ENCODE data around the gene IRAK2. TPM values are rescaled to one million over a fixed set of nuclear protein-coding genes. Genes with fewer than 3 reads are reported as not detected.

The IRAK2 gene
- total RNA-seq, 4 donors from 2014 or later = 3.6 to 13.6 (median 7.4) TPM

DNA sequence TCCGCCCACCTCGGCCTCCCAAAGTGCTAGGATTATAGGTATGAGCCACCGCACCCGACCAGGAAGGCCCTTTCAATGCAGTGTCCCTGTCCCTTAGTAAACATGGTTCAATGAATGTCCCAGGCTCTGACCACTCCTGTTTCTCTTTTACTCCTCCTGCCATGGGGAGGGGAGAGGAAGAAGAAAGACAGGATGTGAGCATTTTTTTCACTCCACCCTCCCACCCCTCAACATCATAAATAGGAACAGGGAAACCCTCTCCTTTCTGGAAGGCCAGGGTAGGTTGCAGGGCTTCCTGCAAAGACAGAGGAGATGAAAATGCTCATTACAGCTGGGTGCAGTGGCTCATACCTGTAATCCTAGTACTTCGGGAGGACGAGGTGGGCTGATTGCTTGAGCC is 76.1 kb downstream of the IRAK2 start:
- Histone ChIP-seq H3K4me3 (no peak overlapping the region), H3K9me3 (peaks cover 6% of the 10 kb centered on the region), H3K27me3 (no peaks in the 10 kb centered on the region), H3K36me3 (peaks cover 7% of the 10 kb centered on the region), H3K27ac (no peak overlapping the region), H3K4me1 (no peaks in the 10 kb centered on the region)
- TF ChIP-seq EP300 (IDR thresholded peaks at IDR 0.05) = no peak
- TF ChIP-seq POLR2AphosphoS5 (IDR thresholded peaks at IDR 0.05) = no peak
- TF ChIP-seq POLR2A (IDR thresholded peaks at IDR 0.05) = no peak
- TF ChIP-seq, protein P1, sequence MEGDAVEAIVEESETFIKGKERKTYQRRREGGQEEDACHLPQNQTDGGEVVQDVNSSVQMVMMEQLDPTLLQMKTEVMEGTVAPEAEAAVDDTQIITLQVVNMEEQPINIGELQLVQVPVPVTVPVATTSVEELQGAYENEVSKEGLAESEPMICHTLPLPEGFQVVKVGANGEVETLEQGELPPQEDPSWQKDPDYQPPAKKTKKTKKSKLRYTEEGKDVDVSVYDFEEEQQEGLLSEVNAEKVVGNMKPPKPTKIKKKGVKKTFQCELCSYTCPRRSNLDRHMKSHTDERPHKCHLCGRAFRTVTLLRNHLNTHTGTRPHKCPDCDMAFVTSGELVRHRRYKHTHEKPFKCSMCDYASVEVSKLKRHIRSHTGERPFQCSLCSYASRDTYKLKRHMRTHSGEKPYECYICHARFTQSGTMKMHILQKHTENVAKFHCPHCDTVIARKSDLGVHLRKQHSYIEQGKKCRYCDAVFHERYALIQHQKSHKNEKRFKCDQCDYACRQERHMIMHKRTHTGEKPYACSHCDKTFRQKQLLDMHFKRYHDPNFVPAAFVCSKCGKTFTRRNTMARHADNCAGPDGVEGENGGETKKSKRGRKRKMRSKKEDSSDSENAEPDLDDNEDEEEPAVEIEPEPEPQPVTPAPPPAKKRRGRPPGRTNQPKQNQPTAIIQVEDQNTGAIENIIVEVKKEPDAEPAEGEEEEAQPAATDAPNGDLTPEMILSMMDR (IDR thresholded peaks at IDR 0.05) = no peak
- DNase-seq (ENCODE audit: low spot score in 2 of 2) = no peak
- WGBS = 89% methylated on average over 6 of the region's 6 CpGs

DNA sequence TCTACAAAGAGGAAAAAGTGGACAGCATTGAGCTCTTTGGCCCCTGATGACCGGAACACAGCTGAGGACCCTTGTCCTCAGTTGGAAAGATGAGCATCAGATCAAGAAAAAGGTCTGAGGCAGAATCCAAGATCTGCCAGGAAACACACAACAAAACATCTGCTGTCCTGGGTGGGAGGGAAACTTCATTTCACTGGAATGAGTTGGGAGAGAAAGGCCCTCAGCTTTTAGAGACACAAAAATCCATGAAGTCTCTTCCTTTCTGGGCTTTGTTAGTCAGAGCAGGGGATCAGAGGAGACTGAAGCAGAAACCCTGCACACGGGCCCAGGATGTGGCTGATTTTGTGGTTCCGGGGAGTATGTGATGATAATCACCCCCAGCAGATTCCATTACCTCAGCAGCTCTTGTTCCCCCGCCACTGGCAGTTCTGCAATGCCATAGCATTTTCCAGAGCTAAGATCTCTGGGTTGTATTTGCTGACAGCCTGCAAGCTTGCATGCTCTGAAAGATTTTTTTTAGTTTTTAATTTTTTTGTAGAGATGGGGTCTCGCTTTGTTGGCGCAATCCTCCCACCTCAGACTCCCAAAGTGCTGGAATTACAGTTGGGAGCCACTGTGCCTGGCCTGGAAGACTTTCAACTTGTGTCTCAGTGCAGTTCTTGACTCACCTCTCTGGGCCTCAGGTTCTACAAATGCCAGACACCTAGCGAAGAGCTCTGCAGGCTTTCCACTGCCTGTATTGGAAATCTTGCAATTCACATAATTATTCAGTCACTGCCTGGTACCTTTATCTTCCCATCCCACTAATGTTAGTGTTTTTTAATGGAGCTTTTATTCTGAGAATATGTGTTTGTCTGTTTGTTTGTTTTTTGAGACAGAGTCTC is 77.7 kb downstream of the IRAK2 start:
- Histone ChIP-seq H3K27me3 (no peaks in the 10 kb centered on the region), H3K4me3 (no peak overlapping the region), H3K27ac (no peak overlapping the region), H3K4me1 (peaks cover under 1% of the 10 kb centered on the region), H3K9me3 (peaks cover 6% of the 10 kb centered on the region), H3K36me3 (peaks cover 4% of the 10 kb centered on the region)
- DNase-seq (ENCODE audit: low spot score in 2 of 2) = no peak
- TF ChIP-seq EP300 (IDR thresholded peaks at IDR 0.05) = no peak
- TF ChIP-seq, protein P1 (IDR thresholded peaks at IDR 0.05) = no peak
- TF ChIP-seq POLR2AphosphoS5 (IDR thresholded peaks at IDR 0.05) = no peak
- TF ChIP-seq POLR2A (IDR thresholded peaks at IDR 0.05) = no peak
- WGBS = 65% methylated on average over 7 of the region's 7 CpGs

DNA sequence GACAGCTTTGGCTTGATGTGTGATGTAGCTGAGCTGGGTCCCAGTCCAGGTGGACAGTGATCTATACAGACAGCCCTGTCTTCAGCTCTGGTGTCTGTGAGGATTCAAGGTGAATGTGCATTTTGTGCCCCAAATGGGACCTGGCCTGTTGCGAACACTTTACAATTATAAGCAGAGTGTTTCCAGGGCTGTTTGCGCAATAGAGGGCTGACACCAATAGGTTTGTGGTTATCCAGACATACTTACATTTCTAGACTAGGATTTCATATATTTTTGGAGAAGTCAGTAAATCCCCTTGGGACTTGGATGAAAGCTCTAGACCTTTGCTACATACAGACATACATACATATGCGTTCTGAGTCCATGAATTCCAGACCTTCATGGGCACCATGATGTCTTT is 79.3 kb downstream of the IRAK2 start:
- peaks cover 9% of the 10 kb centered on the region for H3K4me1 ChIP-seq
- no peak for DNase-seq (ENCODE audit: low spot score in 2 of 2)
- no peak overlapping the region for H3K27ac ChIP-seq
- peaks cover 4% of the 10 kb centered on the region for H3K36me3 ChIP-seq
- no peak overlapping the region for H3K4me3 ChIP-seq
- 65% methylated on average over 3 of the region's 3 CpGs for WGBS
- H3K9me3 ChIP-seq = peaks cover 6% of the 10 kb centered on the region
- TF ChIP-seq EP300 (IDR thresholded peaks at IDR 0.05) = no peak
- no peak for TF ChIP-seq POLR2AphosphoS5 (IDR thresholded peaks at IDR 0.05)
- TF ChIP-seq, protein P1 (IDR thresholded peaks at IDR 0.05) = no peak
- no peak for TF ChIP-seq POLR2A (IDR thresholded peaks at IDR 0.05)
- no peaks in the 10 kb centered on the region for H3K27me3 ChIP-seq

GRCh38 chr3:10245081-10245712 is 80.5 kb downstream of the IRAK2 start:
- Histone ChIP-seq H3K36me3 (peaks cover 4% of the 10 kb centered on the region), H3K4me1 (peaks cover 21% of the 10 kb centered on the region), H3K4me3 (no peak overlapping the region), H3K27me3 (no peaks in the 10 kb centered on the region), H3K27ac (no peak overlapping the region), H3K9me3 (peaks cover 6% of the 10 kb centered on the region)
- WGBS = 90% methylated on average over 6 of the region's 6 CpGs
- peak in 1 of 2 donors; percentile 5 for DNase-seq (ENCODE audit: low spot score in 2 of 2)
- TF ChIP-seq, protein P1 (IDR thresholded peaks at IDR 0.05) = no peak
- TF ChIP-seq EP300 (IDR thresholded peaks at IDR 0.05) = no peak
- no peak for TF ChIP-seq POLR2A (IDR thresholded peaks at IDR 0.05)
- no peak for TF ChIP-seq POLR2AphosphoS5 (IDR thresholded peaks at IDR 0.05)

- peaks cover 6% of the 10 kb centered on the region for H3K36me3 ChIP-seq
- no peak for TF ChIP-seq POLR2AphosphoS5 (IDR thresholded peaks at IDR 0.05)
- no peak for TF ChIP-seq EP300 (IDR thresholded peaks at IDR 0.05)
- TF ChIP-seq POLR2A (IDR thresholded peaks at IDR 0.05) = no peak
- TF ChIP-seq, protein P1 (IDR thresholded peaks at IDR 0.05) = no peak
- peaks cover 6% of the 10 kb centered on the region for H3K9me3 ChIP-seq
- H3K4me3 ChIP-seq = peak overlapping the region; percentile 97
- 35% methylated on average over 14 of the region's 14 CpGs for WGBS
- DNase-seq (ENCODE audit: low spot score in 2 of 2) = peak in 1 of 2 donors; percentile 61
- H3K27ac ChIP-seq = peak overlapping the region; percentile 95
- H3K27me3 ChIP-seq = no peaks in the 10 kb centered on the region
- peaks cover 32% of the 10 kb centered on the region for H3K4me1 ChIP-seq
Measured at GRCh38 chr3:10247679-10248183, 83.0 kb downstream of the IRAK2 start.

Data from suprapubic skin (tissue), 4 donors.